HG03159 (cell line): ENCODE data around the gene CD63.
A peak's percentile ranks its signal among the peaks of the same experiment; 100 is the strongest.

Experiments
- ATAC-seq: cut with Tn5 transposase; IDR thresholded peaks from one replicate; pipeline ENCODE4 v1.9.1; 2021; ENCODE audit warnings: mild to moderate bottlenecking, moderate library complexity; ENCODE audit not compliant: unreplicated experiment

Gene CD63

GRCh38 chr12:55723516-55724225, 5.1 kb downstream of the CD63 start:
- ATAC-seq: no peak

- no peak for ATAC-seq
Measured at GRCh38 chr12:55722948-55723347, 5.9 kb downstream of the CD63 start.

DNA sequence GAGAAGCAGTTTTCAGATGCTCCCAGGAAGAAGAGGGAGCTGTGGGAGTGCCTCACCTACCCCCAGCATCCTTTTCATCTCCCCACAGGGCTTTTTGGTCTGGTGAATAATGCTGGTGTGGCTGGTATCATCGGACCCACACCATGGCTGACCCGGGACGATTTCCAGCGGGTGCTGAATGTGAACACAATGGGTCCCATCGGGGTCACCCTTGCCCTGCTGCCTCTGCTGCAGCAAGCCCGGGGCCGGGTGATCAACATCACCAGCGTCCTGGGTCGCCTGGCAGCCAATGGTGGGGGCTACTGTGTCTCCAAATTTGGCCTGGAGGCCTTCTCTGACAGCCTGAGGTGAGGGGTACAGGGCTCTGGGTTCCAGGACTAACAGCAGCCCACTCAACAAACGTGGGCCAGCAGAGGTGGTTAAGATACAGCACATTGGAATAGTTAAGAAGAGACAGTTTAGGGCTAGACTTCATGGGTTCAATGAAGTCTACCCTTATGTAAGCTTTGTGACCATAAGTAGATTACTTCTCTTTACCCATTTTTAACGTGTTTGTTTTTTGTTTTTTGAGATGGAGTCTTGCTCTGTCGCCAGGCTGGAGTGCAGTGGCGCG, 7.1 kb downstream of the CD63 start:
- ATAC-seq: no peak

DNA sequence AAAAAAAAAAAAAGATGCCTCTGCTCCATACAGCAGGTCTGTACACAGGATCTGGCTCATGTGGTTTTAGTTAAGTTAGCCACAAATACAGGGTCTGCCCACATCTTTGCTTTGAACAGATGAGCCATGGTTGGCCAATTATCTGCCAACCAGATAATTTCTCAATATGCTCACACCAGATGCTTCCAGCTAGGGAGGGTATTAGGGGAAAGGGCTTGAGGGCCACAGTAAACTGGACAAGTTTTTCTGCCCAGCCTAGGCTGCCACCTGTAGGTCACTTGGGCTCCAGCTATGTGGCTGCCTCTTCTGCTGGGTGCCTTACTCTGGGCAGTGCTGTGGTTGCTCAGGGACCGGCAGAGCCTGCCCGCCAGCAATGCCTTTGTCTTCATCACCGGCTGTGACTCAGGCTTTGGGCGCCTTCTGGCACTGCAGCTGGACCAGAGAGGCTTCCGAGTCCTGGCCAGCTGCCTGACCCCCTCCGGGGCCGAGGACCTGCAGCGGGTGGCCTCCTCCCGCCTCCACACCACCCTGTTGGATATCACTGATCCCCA, 7.8 kb downstream of the CD63 start:
- ATAC-seq: no peak

- ATAC-seq: no peak
Measured at GRCh38 chr12:55720071-55720564, 8.7 kb downstream of the CD63 start, which contains the start of gene RDH5. Gene RDH5, plus strand, starts transcription at chr12:55720393. Its CDS starts 792 bp downstream, at chr12:55721185.

- ATAC-seq: no peak
Measured at GRCh38 chr12:55719371-55719770, 9.4 kb downstream of the CD63 start.

- no peak for ATAC-seq
Measured at GRCh38 chr12:55718624-55719275, 10.1 kb downstream of the CD63 start.

- no peak for ATAC-seq
Measured at GRCh38 chr12:55718015-55718414, 10.8 kb downstream of the CD63 start.

GRCh38 chr12:55717011-55718007, 11.5 kb downstream of the CD63 start:
- no peak for ATAC-seq

DNA sequence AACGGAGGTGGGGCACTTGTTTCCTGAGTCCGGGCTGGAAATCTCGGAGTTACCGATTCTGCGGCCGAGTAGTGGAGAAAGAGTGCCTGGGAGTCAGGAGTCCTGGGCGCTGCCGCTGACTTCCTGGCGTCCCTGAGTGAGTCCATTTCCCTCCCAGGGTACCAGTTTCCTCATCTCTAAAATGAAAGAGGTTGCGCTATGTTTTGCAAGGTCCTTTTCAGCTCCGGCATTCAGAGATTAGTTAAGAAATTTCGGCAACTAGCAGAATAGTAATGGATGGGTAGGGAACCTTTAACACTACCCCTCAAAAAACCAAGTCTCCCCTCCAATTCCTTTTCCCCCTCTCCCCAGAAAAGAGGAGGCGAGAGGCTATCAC, 12.2 kb downstream of the CD63 start:
- peak; percentile 0 for ATAC-seq

DNA sequence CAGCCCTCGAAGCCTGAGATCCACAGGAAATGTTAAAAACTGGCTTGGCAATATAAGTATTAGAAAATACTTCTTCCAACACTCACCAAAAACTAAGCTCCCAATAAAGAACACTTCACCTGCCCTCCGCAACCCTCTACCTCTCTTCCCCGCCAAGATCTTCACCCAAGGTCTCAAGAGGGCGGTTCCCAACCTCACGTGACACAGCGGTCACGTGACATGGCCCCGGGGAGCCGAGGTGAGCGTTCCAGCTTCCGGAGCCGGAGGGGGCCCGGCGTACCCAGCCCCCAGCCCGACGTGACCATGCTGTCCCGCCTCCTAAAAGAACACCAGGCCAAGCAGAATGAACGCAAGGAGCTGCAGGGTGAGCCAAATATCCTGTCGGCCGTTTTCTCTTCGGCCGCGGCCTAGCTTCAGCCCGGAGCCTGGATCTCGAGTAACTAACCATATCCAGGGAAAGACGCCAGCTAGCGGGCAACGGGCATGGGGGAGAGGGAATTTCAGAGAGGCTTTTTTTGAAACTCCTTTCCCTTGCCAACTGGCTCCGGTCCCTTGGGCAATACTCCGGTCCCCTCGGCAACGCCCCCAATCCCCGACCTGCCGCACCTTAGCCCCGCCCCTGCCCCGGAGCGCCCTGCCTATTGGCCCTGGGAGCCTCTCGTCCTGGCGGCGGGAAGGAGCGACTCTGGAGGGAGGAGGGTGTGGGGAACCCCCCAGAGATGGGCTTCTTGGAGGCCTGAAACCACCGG, 12.8 kb downstream of the CD63 start, which contains the start of gene BLOC1S1:
Gene BLOC1S1 (plus strand): TSS at position 214 of the 749 bp plus-strand sequence. CDS start 6 bp downstream, at position 220.
- peak; percentile 92 for ATAC-seq

GRCh38 chr12:55715169-55715764, 13.5 kb downstream of the CD63 start:
- no peak for ATAC-seq

GRCh38 chr12:55713721-55714120, 15.1 kb downstream of the CD63 start:
- no peak for ATAC-seq

GRCh38 chr12:55712700-55713415, 16.0 kb downstream of the CD63 start:
- no peak for ATAC-seq

DNA sequence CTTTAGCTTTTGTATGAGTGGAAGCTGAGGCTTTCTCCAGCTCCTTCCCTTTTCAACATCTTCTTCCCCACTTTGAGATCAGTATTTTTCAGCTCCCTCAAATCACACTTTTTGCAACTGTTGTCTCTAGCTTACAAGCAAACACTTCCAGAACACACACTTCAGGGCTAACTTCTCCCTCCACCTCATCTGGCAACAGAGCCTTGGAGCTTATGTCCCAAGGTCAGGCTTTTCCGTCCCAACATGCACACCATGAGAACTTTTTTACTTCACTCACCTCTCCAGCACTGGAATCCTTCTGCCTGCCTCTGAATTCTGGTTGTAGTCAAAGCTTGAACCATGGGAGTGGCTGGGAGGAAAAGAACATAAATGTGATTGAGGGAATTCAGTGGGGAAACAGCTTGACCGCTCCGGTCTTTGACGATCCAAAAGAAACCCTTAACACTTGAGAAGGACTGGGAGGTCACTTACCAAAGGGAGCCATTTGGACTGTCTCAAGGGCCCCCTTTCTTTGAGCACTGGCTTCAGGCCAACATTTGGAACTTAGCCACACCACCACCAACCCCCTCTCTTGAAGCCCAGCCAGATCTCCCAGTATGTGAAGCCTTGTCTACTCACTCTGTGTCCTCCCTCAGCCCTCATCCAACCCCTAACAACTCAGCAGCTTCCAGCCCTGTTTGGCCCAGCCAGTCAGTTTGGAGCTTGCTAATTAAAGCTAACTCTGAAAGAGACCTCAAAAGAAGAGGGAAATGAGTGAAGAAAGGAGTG, 16.8 kb downstream of the CD63 start:
- ATAC-seq: no peak

GRCh38 chr12:55708695-55709233, 20.0 kb downstream of the CD63 start:
- ATAC-seq: no peak

DNA sequence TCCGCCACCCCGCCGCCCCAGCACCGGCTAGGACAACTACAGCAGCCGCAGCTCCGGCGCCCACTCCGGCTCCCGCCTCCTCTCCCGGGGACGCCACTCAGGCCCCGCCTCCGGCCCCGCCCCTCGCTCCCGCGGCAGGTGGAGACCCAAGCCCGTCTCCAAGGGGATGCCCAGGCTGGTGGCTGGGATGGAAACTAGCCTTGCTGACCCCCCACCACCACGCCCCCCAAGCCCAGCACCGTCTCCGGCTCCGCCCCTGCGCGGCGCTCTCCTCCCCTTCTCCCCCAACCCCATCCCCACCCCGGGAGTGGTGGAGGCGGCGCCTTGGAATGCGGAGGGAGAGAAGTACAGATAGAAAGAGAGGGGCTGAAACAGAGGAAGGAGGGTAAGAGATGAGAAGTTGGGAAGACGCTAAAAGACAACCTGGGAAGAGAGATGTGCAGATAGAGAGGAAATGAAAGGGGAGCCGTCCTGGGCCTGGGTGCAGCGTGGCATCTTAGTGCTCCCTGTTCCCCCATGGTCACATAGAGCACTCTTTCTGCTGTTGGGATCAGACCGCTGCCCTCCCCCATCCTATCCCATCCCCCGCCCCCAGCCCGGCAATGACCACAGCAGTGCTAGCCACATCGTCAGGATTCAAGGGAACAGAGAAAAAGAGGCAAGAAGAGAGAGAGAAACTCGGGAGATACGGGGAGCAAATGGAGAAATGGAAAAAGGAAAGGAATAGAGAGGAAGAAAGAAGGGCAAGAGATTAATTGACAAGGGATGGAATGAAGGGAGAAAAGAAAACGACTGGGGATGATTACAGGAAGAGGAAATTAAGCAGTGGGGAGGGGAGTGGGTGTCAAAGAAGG, 20.7 kb downstream of the CD63 start, which contains the start of gene ITGA7:
Gene ITGA7 (minus strand): TSS at position 64 of the 854 bp plus-strand sequence. CDS start 222 bp downstream, outside the sequence.
- ATAC-seq: no peak
